Measurements from ENCODE around the gene C19orf33.

- TF ChIP-seq POLR2AphosphoS5 (IDR thresholded peaks at IDR 0.05) (no peak), CTCF (IDR thresholded peaks at IDR 0.05) (no peak), POLR2A (IDR thresholded peaks at IDR 0.05) (no peak)
Measured at GRCh38 chr19:38310986-38311385, 6.9 kb downstream of the C19orf33 start.
